GM12891 (cell line): ENCODE data around the gene NR5A2.

Experiments used
- POLR2AphosphoS5 ChIP-seq: IDR thresholded peaks from 2 replicates; pipeline ENCODE4 v1.6.1; 2011; ENCODE audit warnings: low read depth, low read length, control low read depth
- TAF1 ChIP-seq: IDR thresholded peaks from 2 replicates; pipeline ENCODE4 v1.6.1; 2011; ENCODE audit warnings: low read depth, low read length, control low read depth

GRCh38 chr1:200130552-200130951, 103.0 kb downstream of the NR5A2 start:
- no peak for TF ChIP-seq TAF1
- TF ChIP-seq POLR2AphosphoS5 = no peak
